Uterus (tissue), 4 donors: ENCODE data around the gene KTI12. TPM values are rescaled to one million over a fixed set of nuclear protein-coding genes. Genes with fewer than 3 reads are reported as not detected.
"Not testable (repeated sequence)": the region's sequence is repeated elsewhere in the genome, so short reads cannot be mapped to it uniquely, and the experiment has no call there.

Experiments
- DNase-seq, 2 donors: peaks; one replicate each; pipeline ENCODE4 v3.0.0-alpha.2; 2019 to 2020
- H3K27ac ChIP-seq, 2 donors: fragments of 200-600 bp; sonication (generic); 1 replicate in 1 of 2; 2 replicates in 1 of 2; pipeline ENCODE4 v1.5.1; 2016 to 2018
- H3K27me3 ChIP-seq, 2 donors: fragments of 200-600 bp; sonication (generic); one replicate each; pipeline ENCODE4 v1.5.1; 2018 to 2019; ENCODE audit warnings: control low read depth in 1 of 2
- H3K36me3 ChIP-seq, 2 donors: fragments of 200-600 bp; sonication (generic); one replicate each; pipeline ENCODE4 v1.5.1; 2019; ENCODE audit warnings: control low read depth in 1 of 2
- H3K4me1 ChIP-seq, 2 donors: fragments of 200-600 bp; sonication (generic); one replicate each; pipeline ENCODE4 v1.5.1; 2018 to 2019; ENCODE audit warnings: control low read depth in 1 of 2
- H3K4me3 ChIP-seq, 2 donors: fragments of 200-600 bp; sonication (generic); 1 replicate in 1 of 2; 2 replicates in 1 of 2; pipeline ENCODE4 v1.5.1; 2018 to 2019; ENCODE audit warnings: mild to moderate bottlenecking in 1 of 2
- H3K9me3 ChIP-seq, 2 donors: fragments of 200-600 bp; sonication (generic); one replicate each; pipeline ENCODE4 v1.5.1; 2019; ENCODE audit warnings: control low read depth in 1 of 2
- CTCF ChIP-seq, 4 experiments: fragments of 200-600 bp in 2 of 4; fragments of 450-650 bp in 2 of 4; sonication (generic) in 2 of 4; IDR thresholded peaks; one replicate each; pipeline ENCODE4 v1.5.1; 2016 to 2019; ENCODE audit warnings: antibody characterized with exemption in 4 of 4, mild to moderate bottlenecking in 2 of 4, moderate library complexity in 1 of 4
- POLR2A ChIP-seq, 2 donors: fragments of 450-650 bp; IDR thresholded peaks; one replicate each; pipeline ENCODE4 v1.6.1; 2016; ENCODE audit warnings: antibody characterized with exemption in 2 of 2, mild to moderate bottlenecking in 1 of 2, moderate library complexity in 1 of 2
- intact Hi-C: fragments of 100-400 bp; cut with DNase I; formaldehyde crosslinking; loops from one replicate; pipeline ENCODE4 v1.15.1; 2023; ENCODE audit warnings: low total_unique reads
- total RNA-seq, 4 donors: library from RNA; depleted of rRNA in 3 of 4; stranded (reverse); fragments of >200 nt in 3 of 4; gene quantifications; one replicate each; pipeline versions ENCODE4 v1.1.0 to v1.2.4, GENCODE V29; 2014 to 2023
- donor health status: DM: yes; HTN: yes; CAD: no.

KTI12 gene
- total RNA-seq, result 10 to 100 TPM in 2 of 4 donors, 1 to 10 TPM in 2; 5.4 to 21.3 (median 11.8) TPM

- DNase-seq, result peak; percentile 84
- peak within 1 kb of the TSS; percentile 75 to 82 for H3K27ac ChIP-seq
- peak within 1 kb of the TSS; percentile 72 to 81 for H3K4me3 ChIP-seq
- H3K9me3 ChIP-seq, result no peaks in the 10 kb centered on the region
- intact Hi-C loops, result no loop called here
- no peaks in the 10 kb centered on the region for H3K27me3 ChIP-seq
- peaks cover 0 to 7% of the 10 kb centered on the region in 2 donors for H3K4me1 ChIP-seq
- TF ChIP-seq CTCF (IDR thresholded peaks at IDR 0.05), result no peak
- TF ChIP-seq POLR2A (IDR thresholded peaks at IDR 0.05), result peak in 1 of 2 donors; percentile 54
- no peaks in the 10 kb centered on the region for H3K36me3 ChIP-seq
Observed at GRCh38 chr1:52033190-52034049, at the start of gene KTI12. KTI12 (minus strand) TSS chr1:52033810; CDS start chr1:52033761, 49 bp downstream.

- H3K4me3 ChIP-seq, result no peak overlapping the region
- DNase-seq, result no peak
- no peaks in the 10 kb centered on the region for H3K36me3 ChIP-seq
- no peak overlapping the region for H3K27ac ChIP-seq
- no peak for TF ChIP-seq CTCF (IDR thresholded peaks at IDR 0.05)
- no peak for TF ChIP-seq POLR2A (IDR thresholded peaks at IDR 0.05)
- intact Hi-C loops, result no loop called here
- H3K4me1 ChIP-seq, result no peaks in the 10 kb centered on the region
- H3K9me3 ChIP-seq, result no peaks in the 10 kb centered on the region
- no peaks in the 10 kb centered on the region for H3K27me3 ChIP-seq
Observed at GRCh38 chr1:52080014-52080415, 46.4 kb upstream of the KTI12 start.

GRCh38 chr1:52077277-52077676 is 43.7 kb upstream of the KTI12 start:
- DNase-seq, H3K9me3 ChIP-seq, H3K27ac ChIP-seq, intact Hi-C loops, H3K27me3 ChIP-seq, H3K36me3 ChIP-seq, H3K4me3 ChIP-seq, H3K4me1 ChIP-seq: not testable (repeated sequence)

- Histone ChIP-seq H3K27me3 (no peaks in the 10 kb centered on the region), H3K4me3 (no peak overlapping the region), H3K36me3 (no peaks in the 10 kb centered on the region), H3K4me1 (no peaks in the 10 kb centered on the region), H3K9me3 (no peaks in the 10 kb centered on the region), H3K27ac (no peak overlapping the region)
- intact Hi-C loops, result no loop called here
- no peak for TF ChIP-seq POLR2A (IDR thresholded peaks at IDR 0.05)
- no peak for TF ChIP-seq CTCF (IDR thresholded peaks at IDR 0.05)
- DNase-seq, result no peak
Observed at GRCh38 chr1:52072291-52072690, 38.7 kb upstream of the KTI12 start.

- no peak for TF ChIP-seq CTCF (IDR thresholded peaks at IDR 0.05)
- no peak for TF ChIP-seq POLR2A (IDR thresholded peaks at IDR 0.05)
- Histone ChIP-seq H3K27ac (no peak overlapping the region), H3K4me1 (no peaks in the 10 kb centered on the region), H3K36me3 (no peaks in the 10 kb centered on the region), H3K9me3 (no peaks in the 10 kb centered on the region), H3K4me3 (no peak overlapping the region), H3K27me3 (no peaks in the 10 kb centered on the region)
- intact Hi-C loops, result no loop called here
- no peak for DNase-seq
Observed at GRCh38 chr1:52070704-52071103, 37.1 kb upstream of the KTI12 start.
